Measurements from ENCODE around the gene TPSAB1.

DNA sequence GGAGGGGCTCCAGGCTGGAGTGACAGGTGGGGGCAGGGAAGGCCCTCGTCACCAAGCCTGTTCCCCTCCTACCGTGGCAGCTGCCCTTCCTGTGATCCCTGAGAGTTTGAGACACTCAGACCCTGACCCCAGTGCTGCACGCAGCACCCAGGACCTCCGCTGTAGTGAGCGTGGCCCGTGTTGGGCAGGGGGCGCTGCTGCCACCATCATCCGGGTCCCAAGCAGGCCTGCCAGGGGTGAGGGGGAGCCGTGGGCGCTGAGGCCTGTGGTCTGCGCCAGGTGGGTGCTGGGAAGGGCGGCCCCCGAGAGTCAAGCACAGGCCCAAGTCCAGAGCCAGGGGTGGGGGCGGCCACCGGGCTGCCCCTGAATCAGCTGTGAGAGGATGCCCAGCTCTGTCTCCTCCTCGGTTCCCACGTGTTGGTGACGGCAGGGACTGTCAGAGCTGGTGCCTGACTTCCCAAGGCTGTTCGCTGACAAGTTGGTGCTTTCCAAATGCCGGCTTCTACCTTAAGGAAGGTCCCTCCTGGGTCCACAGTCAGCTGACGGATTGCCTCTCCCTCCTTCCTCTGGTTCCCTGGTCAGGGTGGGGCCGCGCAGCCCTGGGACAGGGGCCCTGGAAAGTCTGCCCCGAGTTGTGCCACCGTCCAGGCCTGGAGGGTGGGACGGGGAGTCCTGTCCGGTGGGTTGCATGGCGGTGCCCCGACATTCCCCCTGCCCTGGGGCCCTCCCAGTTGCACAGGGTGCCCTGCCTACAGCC, 46.5 kb upstream of the TPSAB1 start:
- TF ChIP-seq, protein P1, sequence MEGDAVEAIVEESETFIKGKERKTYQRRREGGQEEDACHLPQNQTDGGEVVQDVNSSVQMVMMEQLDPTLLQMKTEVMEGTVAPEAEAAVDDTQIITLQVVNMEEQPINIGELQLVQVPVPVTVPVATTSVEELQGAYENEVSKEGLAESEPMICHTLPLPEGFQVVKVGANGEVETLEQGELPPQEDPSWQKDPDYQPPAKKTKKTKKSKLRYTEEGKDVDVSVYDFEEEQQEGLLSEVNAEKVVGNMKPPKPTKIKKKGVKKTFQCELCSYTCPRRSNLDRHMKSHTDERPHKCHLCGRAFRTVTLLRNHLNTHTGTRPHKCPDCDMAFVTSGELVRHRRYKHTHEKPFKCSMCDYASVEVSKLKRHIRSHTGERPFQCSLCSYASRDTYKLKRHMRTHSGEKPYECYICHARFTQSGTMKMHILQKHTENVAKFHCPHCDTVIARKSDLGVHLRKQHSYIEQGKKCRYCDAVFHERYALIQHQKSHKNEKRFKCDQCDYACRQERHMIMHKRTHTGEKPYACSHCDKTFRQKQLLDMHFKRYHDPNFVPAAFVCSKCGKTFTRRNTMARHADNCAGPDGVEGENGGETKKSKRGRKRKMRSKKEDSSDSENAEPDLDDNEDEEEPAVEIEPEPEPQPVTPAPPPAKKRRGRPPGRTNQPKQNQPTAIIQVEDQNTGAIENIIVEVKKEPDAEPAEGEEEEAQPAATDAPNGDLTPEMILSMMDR (IDR thresholded peaks at IDR 0.05) = no peak
- no peak for TF ChIP-seq POLR2A (IDR thresholded peaks at IDR 0.05)
- TF ChIP-seq POLR2AphosphoS5 (IDR thresholded peaks at IDR 0.05) = no peak

Data from prostate gland (tissue), 2 donors.